ENCODE results near the gene TENM4. TPM values are rescaled to one million over a fixed set of nuclear protein-coding genes. Genes with fewer than 3 reads are reported as not detected.

The TENM4 gene
- polyA plus RNA-seq, 1 experiment: 5.5 TPM

GRCh38 chr11:78633516-78634310, 807.1 kb downstream of the TENM4 start:
- Histone ChIP-seq H3K9me3 (ENCODE audit: control insufficient read depth, insufficient read depth, low read length) (peaks cover 19% of the 10 kb centered on the region), H3K27ac (ENCODE audit: low read depth, low read length) (no peak overlapping the region), H3K4me3 (ENCODE audit: low read depth, low read length) (no peak overlapping the region), H3K27me3 (ENCODE audit: control insufficient read depth, insufficient read depth, low read length) (peaks cover 4% of the 10 kb centered on the region)
- POLR2A ChIA-PET: no interaction called here
- CTCF ChIA-PET: no interaction called here
- no peak for DNase-seq (ENCODE audit: low read depth, low spot score)
- TF ChIP-seq CTCF (IDR thresholded peaks at IDR 0.05; ENCODE audit: low read depth, low read length): no peak

- CTCF ChIA-PET: interaction anchor here (0.9 to 1.7 kb wide), 2 partner anchors 15 kb away, joined by 3 to 6 read pairs; no protein-coding TSS in a partner anchor
- H3K27ac ChIP-seq (ENCODE audit: low read depth, low read length): no peak overlapping the region
- DNase-seq (ENCODE audit: low read depth, low spot score): no peak
- POLR2A ChIA-PET: no interaction called here
- H3K4me3 ChIP-seq (ENCODE audit: low read depth, low read length): no peak overlapping the region
- H3K27me3 ChIP-seq (ENCODE audit: control insufficient read depth, insufficient read depth, low read length): peaks cover 2% of the 10 kb centered on the region
- peaks cover 13% of the 10 kb centered on the region for H3K9me3 ChIP-seq (ENCODE audit: control insufficient read depth, insufficient read depth, low read length)
- no peak for TF ChIP-seq CTCF (IDR thresholded peaks at IDR 0.05; ENCODE audit: low read depth, low read length)
Observed at GRCh38 chr11:78630561-78631303, 810.1 kb downstream of the TENM4 start.

GRCh38 chr11:78630155-78630554, 810.7 kb downstream of the TENM4 start:
- no peak for TF ChIP-seq CTCF (IDR thresholded peaks at IDR 0.05; ENCODE audit: low read depth, low read length)
- POLR2A ChIA-PET: no interaction called here
- CTCF ChIA-PET: interaction anchor here (1.7 kb wide), 1 partner anchor 15 kb away, joined by 6 read pairs; no protein-coding TSS in a partner anchor

GRCh38 chr11:78622666-78623065, 818.2 kb downstream of the TENM4 start:
- Histone ChIP-seq H3K27me3 (ENCODE audit: control insufficient read depth, insufficient read depth, low read length) (peaks cover 3% of the 10 kb centered on the region), H3K9me3 (ENCODE audit: control insufficient read depth, insufficient read depth, low read length) (peaks cover 4% of the 10 kb centered on the region; the same call in 1 of the 2 replicates), H3K4me3 (ENCODE audit: low read depth, low read length) (no peak overlapping the region), H3K27ac (ENCODE audit: low read depth, low read length) (no peak overlapping the region)
- ChIA-PET CTCF (no interaction called here), POLR2A (no interaction called here)
- DNase-seq (ENCODE audit: low read depth, low spot score): no peak
- TF ChIP-seq CTCF (IDR thresholded peaks at IDR 0.05; ENCODE audit: low read depth, low read length): no peak

More at GRCh38 chr11:78630155-78630554, 810.7 kb downstream of the TENM4 start:
- Histone ChIP-seq H3K27me3 (ENCODE audit: control insufficient read depth, insufficient read depth, low read length) (peaks cover 2% of the 10 kb centered on the region), H3K4me3 (ENCODE audit: low read depth, low read length) (no peak overlapping the region), H3K9me3 (ENCODE audit: control insufficient read depth, insufficient read depth, low read length) (peaks cover 13% of the 10 kb centered on the region), H3K27ac (ENCODE audit: low read depth, low read length) (no peak overlapping the region)
- no peak for DNase-seq (ENCODE audit: low read depth, low spot score)

DNA sequence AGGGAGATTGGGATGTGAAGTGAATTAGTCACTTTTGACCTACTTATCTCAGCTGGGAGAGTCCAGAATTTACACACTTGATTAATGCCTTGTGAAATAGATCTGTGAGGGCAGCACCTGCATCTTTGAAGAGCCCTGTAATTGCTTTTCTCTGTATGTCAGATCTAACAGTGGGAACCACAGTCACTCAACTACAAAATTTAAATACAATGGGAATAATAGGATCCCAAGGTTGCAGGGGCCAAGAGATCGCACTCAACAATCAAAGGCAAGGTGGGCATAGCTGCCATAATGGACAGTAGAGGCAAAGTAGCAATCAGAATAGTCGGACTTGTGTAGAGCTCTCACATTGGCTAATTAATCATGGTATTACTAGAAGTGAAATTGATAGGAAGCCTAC, 820.7 kb downstream of the TENM4 start:
- DNase-seq (ENCODE audit: low read depth, low spot score): no peak
- CTCF ChIA-PET: no interaction called here
- POLR2A ChIA-PET: no interaction called here
- Histone ChIP-seq H3K27me3 (ENCODE audit: control insufficient read depth, insufficient read depth, low read length) (peaks cover 3% of the 10 kb centered on the region), H3K4me3 (ENCODE audit: low read depth, low read length) (no peak overlapping the region), H3K9me3 (ENCODE audit: control insufficient read depth, insufficient read depth, low read length) (peaks cover 4% of the 10 kb centered on the region; the same call in 1 of the 2 replicates), H3K27ac (ENCODE audit: low read depth, low read length) (no peak overlapping the region)
- TF ChIP-seq CTCF (IDR thresholded peaks at IDR 0.05; ENCODE audit: low read depth, low read length): no peak
